HepG2 (cell line): Measurements from ENCODE around the gene SURF6.

Experiments
- GABPA ChIP-seq, 2 experiments: IDR thresholded peaks; 2 replicates each; pipeline ENCODE4 v1.6.1; 2011 to 2016; ENCODE audit warnings: low read depth in 2 of 2, low read length in 1 of 2, missing biosample characterization in 1 of 2, missing genetic modification characterization in 1 of 2
- POLR2A ChIP-seq, 2 experiments: IDR thresholded peaks; 2 replicates each; pipeline ENCODE4 v1.6.1; 2011; ENCODE audit warnings: low read depth in 2 of 2, low read length in 2 of 2, mild to moderate bottlenecking in 1 of 2, moderate library complexity in 1 of 2; ENCODE audit not compliant: insufficient read depth in 1 of 2
- RAD21 ChIP-seq: fragments of 450-650 bp; formaldehyde crosslinking; IDR thresholded peaks from 2 replicates; pipeline ENCODE4 v1.5.0; 2020; ENCODE audit warnings: mild to moderate bottlenecking
- ZZZ3 ChIP-seq: sonication (generic); formaldehyde crosslinking; IDR thresholded peaks from 2 replicates; pipeline ENCODE4 v1.4.0; 2020; ENCODE audit warnings: missing genetic modification reagents, mild to moderate bottlenecking, borderline replicate concordance
- TF ChIP-seq, protein P1 (sequence below): sonication (generic); formaldehyde crosslinking; IDR thresholded peaks from 2 replicates; pipeline ENCODE4 v1.5.0; 2020; ENCODE audit warnings: mild to moderate bottlenecking, missing genetic modification reagents, moderate library complexity
- TF ChIP-seq, protein P2 (sequence below): IDR thresholded peaks from 2 replicates; pipeline ENCODE4 v1.6.1; 2016
- TF ChIP-seq, protein P3 (sequence below): sonication (generic); formaldehyde crosslinking; IDR thresholded peaks from 2 replicates; pipeline ENCODE4 v1.5.1; 2020; ENCODE audit warnings: mild to moderate bottlenecking, missing genetic modification reagents, borderline replicate concordance

DNA sequence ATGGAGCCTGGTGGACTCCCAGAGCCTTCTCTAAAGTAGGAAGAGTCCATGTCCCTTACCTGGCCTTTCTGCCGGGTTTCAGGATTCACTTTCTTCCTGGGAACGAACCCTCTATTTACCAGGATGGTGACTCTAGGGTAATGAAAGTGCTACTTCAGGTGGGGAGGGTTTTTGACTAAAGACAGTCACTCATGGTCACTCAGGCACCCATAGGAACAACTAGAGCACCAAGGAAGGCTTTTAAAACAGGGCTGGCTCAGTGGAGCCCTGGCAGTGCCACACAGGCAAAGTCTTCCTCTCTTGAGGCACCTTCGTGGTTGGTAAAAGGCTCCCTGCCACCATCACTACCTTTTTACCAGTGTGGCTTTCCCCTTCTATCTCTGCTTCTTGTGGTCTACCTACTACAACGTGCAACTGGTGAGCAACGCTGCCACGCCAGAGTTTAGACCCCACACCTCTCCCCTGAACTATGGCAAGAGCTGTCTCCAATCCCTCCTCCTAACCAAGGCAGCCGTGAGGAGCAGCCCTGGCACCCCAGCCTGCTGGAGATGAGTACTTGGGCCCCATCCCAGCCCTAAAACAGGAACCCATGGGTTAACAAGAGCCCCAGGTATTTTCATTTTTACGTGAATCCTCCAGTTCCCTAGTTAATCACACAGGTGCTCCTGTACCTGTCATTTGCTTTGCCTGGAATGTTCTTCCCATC, 16.8 kb upstream of the SURF6 start:
- TF ChIP-seq, protein P1, sequence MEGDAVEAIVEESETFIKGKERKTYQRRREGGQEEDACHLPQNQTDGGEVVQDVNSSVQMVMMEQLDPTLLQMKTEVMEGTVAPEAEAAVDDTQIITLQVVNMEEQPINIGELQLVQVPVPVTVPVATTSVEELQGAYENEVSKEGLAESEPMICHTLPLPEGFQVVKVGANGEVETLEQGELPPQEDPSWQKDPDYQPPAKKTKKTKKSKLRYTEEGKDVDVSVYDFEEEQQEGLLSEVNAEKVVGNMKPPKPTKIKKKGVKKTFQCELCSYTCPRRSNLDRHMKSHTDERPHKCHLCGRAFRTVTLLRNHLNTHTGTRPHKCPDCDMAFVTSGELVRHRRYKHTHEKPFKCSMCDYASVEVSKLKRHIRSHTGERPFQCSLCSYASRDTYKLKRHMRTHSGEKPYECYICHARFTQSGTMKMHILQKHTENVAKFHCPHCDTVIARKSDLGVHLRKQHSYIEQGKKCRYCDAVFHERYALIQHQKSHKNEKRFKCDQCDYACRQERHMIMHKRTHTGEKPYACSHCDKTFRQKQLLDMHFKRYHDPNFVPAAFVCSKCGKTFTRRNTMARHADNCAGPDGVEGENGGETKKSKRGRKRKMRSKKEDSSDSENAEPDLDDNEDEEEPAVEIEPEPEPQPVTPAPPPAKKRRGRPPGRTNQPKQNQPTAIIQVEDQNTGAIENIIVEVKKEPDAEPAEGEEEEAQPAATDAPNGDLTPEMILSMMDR: no peak
- TF ChIP-seq POLR2A (IDR thresholded peaks at IDR 0.05; ENCODE audit: insufficient read depth in 1 of 2, low read depth in 2 of 2, low read length in 2 of 2): peak in 1 of 2 experiments; percentile 59; a peak in 1 of 4 replicates
- no peak for TF ChIP-seq ZZZ3 (CRISPR knock-in tag)
- TF ChIP-seq, protein P2, sequence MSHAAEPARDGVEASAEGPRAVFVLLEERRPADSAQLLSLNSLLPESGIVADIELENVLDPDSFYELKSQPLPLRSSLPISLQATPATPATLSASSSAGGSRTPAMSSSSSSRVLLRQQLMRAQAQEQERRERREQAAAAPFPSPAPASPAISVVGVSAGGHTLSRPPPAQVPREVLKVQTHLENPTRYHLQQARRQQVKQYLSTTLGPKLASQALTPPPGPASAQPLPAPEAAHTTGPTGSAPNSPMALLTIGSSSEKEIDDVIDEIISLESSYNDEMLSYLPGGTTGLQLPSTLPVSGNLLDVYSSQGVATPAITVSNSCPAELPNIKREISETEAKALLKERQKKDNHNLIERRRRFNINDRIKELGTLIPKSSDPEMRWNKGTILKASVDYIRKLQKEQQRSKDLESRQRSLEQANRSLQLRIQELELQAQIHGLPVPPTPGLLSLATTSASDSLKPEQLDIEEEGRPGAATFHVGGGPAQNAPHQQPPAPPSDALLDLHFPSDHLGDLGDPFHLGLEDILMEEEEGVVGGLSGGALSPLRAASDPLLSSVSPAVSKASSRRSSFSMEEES (CRISPR knock-in tag): no peak
- no peak for TF ChIP-seq RAD21 (CRISPR knock-in tag)
- TF ChIP-seq, protein P3, sequence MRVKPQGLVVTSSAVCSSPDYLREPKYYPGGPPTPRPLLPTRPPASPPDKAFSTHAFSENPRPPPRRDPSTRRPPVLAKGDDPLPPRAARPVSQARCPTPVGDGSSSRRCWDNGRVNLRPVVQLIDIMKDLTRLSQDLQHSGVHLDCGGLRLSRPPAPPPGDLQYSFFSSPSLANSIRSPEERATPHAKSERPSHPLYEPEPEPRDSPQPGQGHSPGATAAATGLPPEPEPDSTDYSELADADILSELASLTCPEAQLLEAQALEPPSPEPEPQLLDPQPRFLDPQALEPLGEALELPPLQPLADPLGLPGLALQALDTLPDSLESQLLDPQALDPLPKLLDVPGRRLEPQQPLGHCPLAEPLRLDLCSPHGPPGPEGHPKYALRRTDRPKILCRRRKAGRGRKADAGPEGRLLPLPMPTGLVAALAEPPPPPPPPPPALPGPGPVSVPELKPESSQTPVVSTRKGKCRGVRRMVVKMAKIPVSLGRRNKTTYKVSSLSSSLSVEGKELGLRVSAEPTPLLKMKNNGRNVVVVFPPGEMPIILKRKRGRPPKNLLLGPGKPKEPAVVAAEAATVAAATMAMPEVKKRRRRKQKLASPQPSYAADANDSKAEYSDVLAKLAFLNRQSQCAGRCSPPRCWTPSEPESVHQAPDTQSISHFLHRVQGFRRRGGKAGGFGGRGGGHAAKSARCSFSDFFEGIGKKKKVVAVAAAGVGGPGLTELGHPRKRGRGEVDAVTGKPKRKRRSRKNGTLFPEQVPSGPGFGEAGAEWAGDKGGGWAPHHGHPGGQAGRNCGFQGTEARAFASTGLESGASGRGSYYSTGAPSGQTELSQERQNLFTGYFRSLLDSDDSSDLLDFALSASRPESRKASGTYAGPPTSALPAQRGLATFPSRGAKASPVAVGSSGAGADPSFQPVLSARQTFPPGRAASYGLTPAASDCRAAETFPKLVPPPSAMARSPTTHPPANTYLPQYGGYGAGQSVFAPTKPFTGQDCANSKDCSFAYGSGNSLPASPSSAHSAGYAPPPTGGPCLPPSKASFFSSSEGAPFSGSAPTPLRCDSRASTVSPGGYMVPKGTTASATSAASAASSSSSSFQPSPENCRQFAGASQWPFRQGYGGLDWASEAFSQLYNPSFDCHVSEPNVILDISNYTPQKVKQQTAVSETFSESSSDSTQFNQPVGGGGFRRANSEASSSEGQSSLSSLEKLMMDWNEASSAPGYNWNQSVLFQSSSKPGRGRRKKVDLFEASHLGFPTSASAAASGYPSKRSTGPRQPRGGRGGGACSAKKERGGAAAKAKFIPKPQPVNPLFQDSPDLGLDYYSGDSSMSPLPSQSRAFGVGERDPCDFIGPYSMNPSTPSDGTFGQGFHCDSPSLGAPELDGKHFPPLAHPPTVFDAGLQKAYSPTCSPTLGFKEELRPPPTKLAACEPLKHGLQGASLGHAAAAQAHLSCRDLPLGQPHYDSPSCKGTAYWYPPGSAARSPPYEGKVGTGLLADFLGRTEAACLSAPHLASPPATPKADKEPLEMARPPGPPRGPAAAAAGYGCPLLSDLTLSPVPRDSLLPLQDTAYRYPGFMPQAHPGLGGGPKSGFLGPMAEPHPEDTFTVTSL: no peak
- no peak for TF ChIP-seq GABPA (IDR thresholded peaks at IDR 0.05; ENCODE audit: low read depth, low read length)
- no peak for TF ChIP-seq GABPA (CRISPR knock-in tag; IDR thresholded peaks at IDR 0.05; ENCODE audit: low read depth)
